T47D (cell line): ENCODE data around the gene ARFGEF3.
"Not testable (repeated sequence)": the region's sequence is repeated elsewhere in the genome, so short reads cannot be mapped to it uniquely, and the experiment has no call there.

Experiments
- DNase-seq, 2 experiments: peaks; one replicate each; pipeline versions ENCODE4 v3.0.0 to v3.0.0-alpha.2; 2011 to 2012; ENCODE audit warnings: low read depth in 1 of 2, low spot score in 1 of 2
- JUND ChIP-seq: IDR thresholded peaks from 2 replicates; pipeline ENCODE4 v1.6.1; 2012; ENCODE audit warnings: low read depth
- in situ Hi-C: cut with HindIII; loops from 2 replicates; pipeline ENCODE4 v1.10.0; 2016; ENCODE audit warnings: low sequenced_read_pairs, low pct_unique_long_range_greater_than_20kb

Gene ARFGEF3

GRCh38 chr6:138334000-138334399 lies 172.3 kb downstream of the ARFGEF3 start:
- TF ChIP-seq JUND, result no peak
- no peak for DNase-seq
- in situ Hi-C loops, result no loop called here

GRCh38 chr6:138334963-138335362 lies 173.2 kb downstream of the ARFGEF3 start:
- no peak for DNase-seq
- TF ChIP-seq JUND, result no peak
- in situ Hi-C loops, result no loop called here

GRCh38 chr6:138336221-138336620 lies 174.5 kb downstream of the ARFGEF3 start:
- DNase-seq, result no peak
- TF ChIP-seq JUND, result no peak
- in situ Hi-C loops, result no loop called here

- in situ Hi-C loops, result no loop called here
- DNase-seq, result no peak
- TF ChIP-seq JUND, result no peak
Observed at GRCh38 chr6:138337076-138337475, 175.3 kb downstream of the ARFGEF3 start.

- in situ Hi-C loops, result no loop called here
- DNase-seq, result no peak
Observed at GRCh38 chr6:138339024-138339423, 177.3 kb downstream of the ARFGEF3 start.

GRCh38 chr6:138341176-138341575 lies 179.4 kb downstream of the ARFGEF3 start:
- no peak for TF ChIP-seq JUND
- DNase-seq, result no peak
- in situ Hi-C loops, result no loop called here

More at GRCh38 chr6:138339024-138339423, 177.3 kb downstream of the ARFGEF3 start:
- TF ChIP-seq JUND, result no peak

GRCh38 chr6:138343112-138343511 lies 181.4 kb downstream of the ARFGEF3 start:
- in situ Hi-C loops, result no loop called here
- no peak for TF ChIP-seq JUND
- no peak for DNase-seq

GRCh38 chr6:138345565-138346285 lies 184.0 kb downstream of the ARFGEF3 start:
- DNase-seq, result peak in 1 of 2 experiments; percentile 0
- TF ChIP-seq JUND, result no peak
- in situ Hi-C loops, result no loop called here

- TF ChIP-seq JUND, result no peak
- in situ Hi-C loops, result no loop called here
- DNase-seq, result no peak
Observed at GRCh38 chr6:138346302-138347195, 184.8 kb downstream of the ARFGEF3 start.

GRCh38 chr6:138347864-138348263 lies 186.1 kb downstream of the ARFGEF3 start:
- TF ChIP-seq JUND, result no peak
- no peak for DNase-seq
- in situ Hi-C loops, result no loop called here

GRCh38 chr6:138349891-138350290 lies 188.2 kb downstream of the ARFGEF3 start:
- in situ Hi-C loops, result no loop called here
- DNase-seq, result no peak
- TF ChIP-seq JUND, result no peak

GRCh38 chr6:138357928-138358327 lies 196.2 kb downstream of the ARFGEF3 start:
- no peak for DNase-seq
- no peak for TF ChIP-seq JUND
- in situ Hi-C loops, result no loop called here

GRCh38 chr6:138368684-138369083 lies 206.9 kb downstream of the ARFGEF3 start:
- in situ Hi-C loops, DNase-seq: not testable (repeated sequence)
